Activated T-cell treated with anti-CD3 and anti-CD28 coated beads for 4 hours (primary cell): ENCODE results near the gene CALHM1.
A peak's percentile ranks its signal among the peaks of the same experiment; 100 is the strongest.
"Not testable (repeated sequence)": the region's sequence is repeated elsewhere in the genome, so short reads cannot be mapped to it uniquely, and the experiment has no call there.

Experiments
- DNase-seq: peaks from one replicate; pipeline ENCODE4 v3.0.0-alpha.2; 2020

CALHM1 gene

GRCh38 chr10:103427866-103428265, 30.8 kb downstream of the CALHM1 start:
- no peak for DNase-seq

- no peak for DNase-seq
Observed at GRCh38 chr10:103423748-103424147, 35.0 kb downstream of the CALHM1 start.

- no peak for DNase-seq
Observed at GRCh38 chr10:103419101-103419500, 39.6 kb downstream of the CALHM1 start.

- no peak for DNase-seq
Observed at GRCh38 chr10:103417601-103418000, 41.1 kb downstream of the CALHM1 start.

- DNase-seq: not testable (repeated sequence)
Observed at GRCh38 chr10:103417148-103417469, 41.6 kb downstream of the CALHM1 start.

GRCh38 chr10:103416436-103417147, 42.1 kb downstream of the CALHM1 start:
- peak; percentile 39 for DNase-seq

- no peak for DNase-seq
Observed at GRCh38 chr10:103415581-103415980, 43.1 kb downstream of the CALHM1 start.

- DNase-seq: no peak
Observed at GRCh38 chr10:103413564-103413963, 45.1 kb downstream of the CALHM1 start.
